CMK (cell line): Measurements from ENCODE around the gene SLC22A2.
"Not testable (repeated sequence)": the region's sequence is repeated elsewhere in the genome, so short reads cannot be mapped to it uniquely, and the experiment has no call there.

Source experiments
- DNase-seq: peaks from one replicate; pipeline ENCODE4 v3.0.0-alpha.2; 2010; ENCODE audit warnings: low read depth

SLC22A2 gene

DNA sequence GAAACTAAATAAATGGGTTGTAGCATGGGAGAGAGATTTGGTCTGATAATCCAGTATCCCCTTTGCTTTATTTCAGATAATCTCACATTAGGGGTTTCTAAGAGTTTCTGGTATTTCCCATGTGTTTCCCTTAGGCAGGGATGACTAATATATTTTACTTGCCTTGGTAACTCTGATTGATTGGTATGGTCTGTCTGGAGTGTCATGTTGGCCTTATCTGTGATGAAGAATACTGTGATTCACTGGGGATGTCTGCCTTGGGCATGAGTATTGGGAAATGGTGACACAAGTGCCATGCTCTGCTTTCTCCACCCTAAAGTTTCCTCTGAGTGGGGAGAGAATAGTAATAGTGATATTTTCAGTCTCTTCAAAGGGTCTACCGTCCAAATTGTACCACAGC lies 10.1 kb downstream of the SLC22A2 start:
- no peak for DNase-seq

GRCh38 chr6:160247457-160247883 lies 11.2 kb downstream of the SLC22A2 start:
- DNase-seq, result no peak

- DNase-seq, result no peak
These were observed 17.9 kb downstream of the SLC22A2 start for GRCh38 chr6:160240691-160241084.

GRCh38 chr6:160239929-160240690 lies 18.5 kb downstream of the SLC22A2 start:
- no peak for DNase-seq

- DNase-seq, result no peak
These were observed 19.6 kb downstream of the SLC22A2 start for GRCh38 chr6:160238761-160239751.

- DNase-seq, result no peak
These were observed 20.3 kb downstream of the SLC22A2 start for GRCh38 chr6:160238278-160238711.

- not testable (repeated sequence) for DNase-seq
These were observed 20.9 kb downstream of the SLC22A2 start for GRCh38 chr6:160237597-160238275.

DNA sequence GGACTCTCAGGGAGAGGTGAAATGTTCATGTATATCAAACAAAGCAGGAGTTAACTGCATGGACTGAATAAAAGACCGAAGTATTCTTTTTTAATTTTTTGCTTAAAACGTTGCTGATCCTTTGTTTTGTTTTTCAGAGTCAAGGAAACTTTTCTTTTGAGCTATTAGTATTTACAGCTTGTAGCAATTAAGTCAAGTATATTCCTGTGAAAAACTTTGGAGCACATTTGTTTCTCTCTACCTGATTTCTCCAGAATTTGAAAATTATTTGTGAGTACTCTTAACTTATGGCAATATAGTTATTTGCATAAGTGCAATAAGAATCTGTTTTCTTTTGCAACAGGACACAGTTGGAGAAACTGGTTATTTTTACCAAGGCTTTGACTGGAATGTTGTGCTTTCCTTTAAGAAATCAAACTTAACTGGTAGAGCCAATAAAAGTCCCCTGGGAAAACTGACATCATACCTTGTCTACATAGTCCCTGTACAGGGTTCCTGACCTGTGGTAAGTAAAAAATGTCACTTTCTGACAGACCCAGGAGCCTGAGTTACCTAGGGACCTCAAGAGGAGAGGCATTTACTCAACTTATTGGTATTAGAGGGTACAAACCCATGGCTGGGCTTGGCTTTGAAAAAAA lies 22.3 kb downstream of the SLC22A2 start:
- DNase-seq, result not testable (repeated sequence)

DNA sequence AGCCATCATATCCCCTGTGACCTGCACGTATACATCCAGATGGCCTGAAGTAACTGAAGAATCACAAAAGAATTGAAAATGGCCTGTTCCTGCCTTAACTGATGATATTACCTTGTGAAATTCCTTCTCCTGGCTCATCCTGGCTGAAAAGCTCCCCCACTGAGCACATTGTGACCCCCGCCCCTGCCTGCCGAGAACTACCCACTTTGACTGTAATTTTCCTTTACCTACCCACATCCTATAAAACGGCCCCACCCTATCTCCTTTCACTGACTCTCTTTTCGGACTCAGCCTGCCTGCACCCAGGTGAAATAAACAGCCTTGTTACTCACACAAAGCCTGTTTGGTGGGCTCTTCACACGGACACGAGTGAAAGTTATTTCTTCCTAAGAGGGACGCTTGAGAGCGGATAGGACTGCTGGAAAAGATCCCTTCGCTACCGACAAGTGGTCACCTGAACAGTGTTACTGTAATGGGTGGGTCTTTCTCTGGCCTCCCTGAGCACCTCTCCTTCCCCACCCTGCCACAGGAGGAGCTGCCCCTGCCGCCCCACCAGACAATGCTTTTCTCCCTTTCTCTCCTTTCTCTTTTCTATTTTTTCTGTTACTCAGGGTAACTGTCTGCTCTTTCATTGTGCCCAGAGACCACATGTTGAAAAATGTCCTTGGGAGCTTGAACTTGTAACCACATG lies 24.5 kb downstream of the SLC22A2 start:
- DNase-seq, result not testable (repeated sequence)

- no peak for DNase-seq
These were observed 30.9 kb downstream of the SLC22A2 start for GRCh38 chr6:160227769-160228161.

- DNase-seq, result no peak
These were observed 31.4 kb downstream of the SLC22A2 start for GRCh38 chr6:160227038-160227768.

GRCh38 chr6:160226118-160226591 lies 32.5 kb downstream of the SLC22A2 start:
- DNase-seq, result no peak

DNA sequence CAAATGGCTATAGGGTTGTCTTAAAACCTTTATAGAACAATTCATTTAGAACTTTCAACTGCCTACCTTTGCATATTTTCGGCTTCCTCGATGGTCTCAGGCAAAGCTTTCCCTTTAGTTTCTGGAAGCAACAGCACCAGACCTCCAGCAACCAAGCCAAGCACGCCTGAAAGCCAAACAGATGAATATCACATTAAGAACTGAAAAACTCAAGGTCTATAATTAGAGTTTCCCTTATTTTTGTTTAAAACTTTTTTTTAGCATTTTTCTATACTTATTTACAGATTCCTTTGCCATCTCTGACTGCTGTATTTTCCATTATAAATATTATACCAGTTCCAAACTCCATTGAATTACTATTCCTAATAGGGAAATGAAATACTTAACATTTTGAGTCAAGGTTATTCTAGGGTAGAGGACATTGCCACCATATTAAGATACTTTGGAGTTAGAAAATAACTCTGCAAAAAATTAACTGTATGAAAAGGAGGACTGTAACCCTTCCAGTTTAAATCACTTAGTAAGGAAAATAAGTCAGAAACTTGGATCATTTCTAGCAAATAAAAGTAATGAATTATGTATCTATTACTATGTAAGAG lies 33.9 kb downstream of the SLC22A2 start:
- no peak for DNase-seq

DNA sequence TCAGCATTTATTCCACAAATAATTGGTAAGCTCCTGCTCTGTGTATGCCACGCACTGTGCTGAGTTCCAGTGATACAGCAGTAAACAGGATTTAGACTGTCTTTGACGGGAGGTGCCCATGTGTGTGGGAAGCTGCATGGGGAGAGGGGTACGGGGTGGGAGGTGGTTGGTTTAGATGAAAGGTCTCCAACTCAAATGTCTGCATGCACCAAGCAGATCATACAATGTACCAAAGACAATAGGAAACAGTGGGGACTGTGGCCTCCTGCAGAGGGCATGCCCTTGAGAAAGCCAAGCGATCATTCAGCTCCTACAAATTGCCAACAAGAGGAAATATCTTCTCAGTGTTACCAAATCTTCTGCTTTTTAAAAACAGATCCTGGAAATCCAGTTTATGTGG lies 36.1 kb downstream of the SLC22A2 start:
- no peak for DNase-seq

DNA sequence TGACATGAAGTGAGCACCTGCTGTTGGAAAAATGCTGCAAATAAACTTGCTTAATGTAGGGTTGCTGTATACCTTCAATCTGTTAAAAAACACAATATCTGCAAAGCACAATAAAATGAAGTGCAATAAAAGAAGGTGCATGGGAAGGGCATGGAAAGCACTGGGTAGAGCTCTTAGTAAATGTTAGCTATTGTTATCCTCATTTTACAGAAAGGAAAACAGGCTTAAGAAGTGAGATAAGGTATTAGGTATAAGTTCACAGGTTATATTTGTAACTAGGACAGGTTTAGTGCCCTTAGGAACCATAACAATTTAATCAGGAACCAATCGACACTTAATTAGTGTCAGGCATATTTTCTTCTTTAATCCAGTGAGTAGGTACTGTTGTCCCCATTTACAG lies 36.7 kb downstream of the SLC22A2 start:
- no peak for DNase-seq

DNA sequence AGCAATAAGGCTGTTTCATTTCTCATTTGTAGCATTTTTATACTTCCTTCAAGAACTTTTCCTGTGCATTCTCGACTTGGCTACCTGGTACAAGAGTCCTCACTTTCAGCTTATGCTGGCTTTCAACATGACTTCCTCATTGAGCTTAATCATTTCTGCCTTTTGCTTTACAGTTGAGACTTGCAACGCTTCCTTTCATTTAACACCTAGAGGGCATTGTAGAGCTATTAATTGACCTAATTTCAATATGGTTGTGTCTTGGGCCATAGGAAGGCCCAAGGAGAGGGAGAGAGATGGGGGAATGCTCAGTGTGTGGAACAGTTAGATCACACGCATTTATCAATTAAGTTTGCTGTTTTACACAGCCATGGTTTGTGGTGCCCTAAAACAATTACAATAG lies 37.2 kb downstream of the SLC22A2 start:
- DNase-seq, result no peak

DNA sequence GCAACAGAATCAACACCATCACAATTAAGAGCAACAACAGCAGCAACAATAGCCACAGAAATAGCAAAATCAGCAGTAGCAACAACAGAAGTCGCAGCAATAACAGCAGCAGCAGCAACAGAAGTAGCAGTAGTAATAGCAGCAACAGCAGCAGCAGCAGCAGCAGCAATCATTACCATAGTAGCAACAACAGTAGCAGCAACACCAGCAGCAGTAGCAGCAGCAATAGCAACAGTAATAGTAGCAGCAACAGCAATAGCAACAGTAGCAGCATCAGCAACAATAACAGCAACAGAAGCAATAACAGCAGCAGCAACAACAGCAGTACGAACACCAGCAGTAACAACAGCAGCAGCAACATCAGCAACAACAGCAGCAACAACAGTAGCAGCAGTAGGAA lies 39.8 kb downstream of the SLC22A2 start:
- no peak for DNase-seq

DNA sequence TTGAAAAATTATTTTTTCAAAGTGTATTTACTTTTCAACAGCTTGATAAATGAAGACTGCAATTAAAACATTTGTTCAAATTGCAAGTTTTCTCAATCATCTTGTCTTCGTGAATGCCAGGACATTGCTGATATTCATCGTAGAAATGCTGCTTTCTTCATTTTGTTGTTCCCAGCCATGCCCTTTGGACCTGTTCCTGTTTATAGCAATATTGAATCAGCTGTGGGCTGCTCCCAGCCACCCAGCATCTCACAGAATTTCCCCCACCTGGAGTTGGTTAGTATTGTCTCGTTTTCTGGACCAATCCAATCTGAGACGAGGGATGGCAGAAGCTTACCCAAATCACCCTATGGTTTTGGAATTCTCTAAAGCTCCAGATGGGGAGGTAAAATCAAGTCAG lies 40.8 kb downstream of the SLC22A2 start:
- DNase-seq, result no peak

DNA sequence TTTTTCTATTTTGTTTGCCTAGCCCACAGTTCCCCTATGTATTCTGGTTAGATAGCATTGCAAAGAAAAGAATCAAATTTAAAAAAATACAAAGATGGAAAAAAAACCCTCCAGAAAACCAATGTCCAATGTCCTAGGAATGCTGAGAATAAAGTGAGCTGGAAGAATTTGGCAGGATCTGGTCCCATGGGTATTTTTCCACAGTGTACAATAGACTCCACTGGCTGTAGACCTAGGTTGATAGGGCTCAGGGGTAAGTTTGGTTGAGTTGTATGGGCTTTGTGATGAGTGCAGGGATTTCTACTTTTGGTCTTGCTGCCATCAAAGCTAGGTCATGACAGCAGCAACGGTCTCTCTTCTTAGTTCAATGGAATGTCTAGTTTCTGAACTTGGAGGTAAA lies 41.5 kb downstream of the SLC22A2 start:
- DNase-seq, result no peak

- DNase-seq, result no peak
These were observed 43.4 kb downstream of the SLC22A2 start for GRCh38 chr6:160215232-160215631.
